GM23338 (cell line): ENCODE measurements around the gene C2CD3. TPM values are rescaled to one million over a fixed set of nuclear protein-coding genes. Genes with fewer than 3 reads are reported as not detected.

Experiments used
- ATAC-seq: fragments of 200-7000 bp; cut with Tn5 transposase; 3 replicates; pipeline ENCODE4 v1.9.1; 2020
- DNase-seq: peaks from one replicate; pipeline ENCODE4 v3.0.0-alpha.2; 2015; ENCODE audit warnings: low spot score
- H2AFZ ChIP-seq: fragments of 200-600 bp; sonication (generic); 2 replicates; pipeline ENCODE4 v1.8.0; 2016; ENCODE audit warnings: antibody characterized with exemption, mild to moderate bottlenecking, moderate library complexity
- H3F3A ChIP-seq: fragments of 200-600 bp; sonication (generic); replicated peaks from 2 replicates; pipeline ENCODE4 v1.8.0; 2017; ENCODE audit warnings: antibody characterized with exemption, mixed run types, low read depth
- H3K27ac ChIP-seq: fragments of 200-600 bp; sonication (generic); 2 replicates; pipeline ENCODE4 v1.6.1; 2016; ENCODE audit warnings: low read depth
- H3K27me3 ChIP-seq: fragments of 200-600 bp; sonication (generic); 2 replicates; pipeline ENCODE4 v1.8.0; 2016; ENCODE audit warnings: mild to moderate bottlenecking, mixed run types, moderate library complexity; ENCODE audit not compliant: insufficient read depth
- H3K36me3 ChIP-seq: fragments of 200-600 bp; sonication (generic); 2 replicates; pipeline ENCODE4 v1.8.0; 2016; ENCODE audit warnings: mild to moderate bottlenecking; ENCODE audit not compliant: insufficient read depth
- H3K4me1 ChIP-seq: fragments of 200-600 bp; sonication (generic); 2 replicates; pipeline ENCODE4 v1.8.0; 2016; ENCODE audit warnings: mild to moderate bottlenecking, moderate library complexity; ENCODE audit not compliant: insufficient read depth
- H3K4me2 ChIP-seq: fragments of 200-600 bp; sonication (generic); 2 replicates; pipeline ENCODE4 v1.7.1; 2017; ENCODE audit warnings: mixed run types
- H3K4me3 ChIP-seq: fragments of 200-600 bp; sonication (generic); 2 replicates; pipeline ENCODE4 v1.6.1; 2016; ENCODE audit warnings: mixed run types
- H3K79me2 ChIP-seq: fragments of 200-600 bp; sonication (generic); replicated peaks from 2 replicates; pipeline ENCODE4 v1.8.0; 2017; ENCODE audit warnings: mild to moderate bottlenecking; ENCODE audit not compliant: insufficient read depth
- H3K9me2 ChIP-seq: fragments of 200-600 bp; sonication (generic); 2 replicates; pipeline ENCODE4 v1.8.0; 2017; ENCODE audit not compliant: insufficient read depth
- H4K20me1 ChIP-seq: fragments of 200-600 bp; sonication (generic); replicated peaks from 2 replicates; pipeline ENCODE4 v1.8.0; 2017; ENCODE audit warnings: mild to moderate bottlenecking; ENCODE audit not compliant: insufficient read depth
- H3K27ac Mint-ChIP-seq: 2 replicates; pipeline ENCODE4 v1.8.0; 2020; ENCODE audit warnings: inconsistent platforms, mild to moderate bottlenecking, moderate library complexity, mixed read lengths
- H3K27me3 Mint-ChIP-seq: 3 replicates; pipeline ENCODE4 v1.8.0; 2022; ENCODE audit warnings: low read depth, mild to moderate bottlenecking, moderate library complexity, mixed read lengths, inconsistent platforms; ENCODE audit not compliant: insufficient read depth, poor library complexity
- H3K36me3 Mint-ChIP-seq: 3 replicates; pipeline ENCODE4 v1.8.0; 2021; ENCODE audit warnings: low read depth, mild to moderate bottlenecking, inconsistent platforms, moderate library complexity, mixed read lengths
- H3K4me1 Mint-ChIP-seq: 3 replicates; pipeline ENCODE4 v1.8.0; 2020; ENCODE audit warnings: mild to moderate bottlenecking, inconsistent platforms, mixed read lengths
- H3K4me3 Mint-ChIP-seq: 3 replicates; pipeline ENCODE4 v1.8.0; 2021; ENCODE audit warnings: moderate library complexity, mild to moderate bottlenecking, inconsistent platforms, mixed read lengths
- H3K9me3 Mint-ChIP-seq: 3 replicates; pipeline ENCODE4 v1.8.0; 2020; ENCODE audit warnings: moderate library complexity, mild to moderate bottlenecking, inconsistent platforms, mixed read lengths
- ETS1 ChIP-seq: IDR thresholded peaks from 2 replicates; pipeline ENCODE4 v1.6.1; 2016; ENCODE audit warnings: antibody characterized with exemption
- EZH2 ChIP-seq: fragments of 200-600 bp; sonication (generic); IDR thresholded peaks from one replicate; pipeline ENCODE4 v1.8.0; 2017; ENCODE audit warnings: antibody characterized with exemption, mild to moderate bottlenecking, low read depth; ENCODE audit not compliant: unreplicated experiment
- JUNB ChIP-seq: IDR thresholded peaks from one replicate; pipeline ENCODE4 v1.6.1; 2016; ENCODE audit warnings: antibody characterized with exemption; ENCODE audit not compliant: unreplicated experiment
- NANOG ChIP-seq: IDR thresholded peaks from 2 replicates; pipeline ENCODE4 v1.6.1; 2016; ENCODE audit warnings: antibody characterized with exemption, borderline replicate concordance
- POLR2AphosphoS5 ChIP-seq: IDR thresholded peaks from 2 replicates; pipeline ENCODE4 v1.6.1; 2016; ENCODE audit warnings: antibody characterized with exemption, low read depth
- STAT1 ChIP-seq: IDR thresholded peaks from one replicate; pipeline ENCODE4 v1.6.1; 2016; ENCODE audit warnings: antibody characterized with exemption; ENCODE audit not compliant: unreplicated experiment
- ZNF114 ChIP-seq: fragments of 250-450 bp; sonication (Bioruptor Pico); IDR thresholded peaks from 2 replicates; pipeline ENCODE4 v1.5.0; 2020; ENCODE audit warnings: mild to moderate bottlenecking, moderate library complexity
- ZNF331 ChIP-seq: fragments of 250-450 bp; sonication (Bioruptor Pico); IDR thresholded peaks from 2 replicates; pipeline ENCODE4 v1.5.0; 2020; ENCODE audit warnings: low read depth, mild to moderate bottlenecking, moderate library complexity
- ZNF462 ChIP-seq: fragments of 250-450 bp; sonication (Bioruptor Pico); IDR thresholded peaks from 2 replicates; pipeline ENCODE4 v1.5.0; 2020; ENCODE audit warnings: mild to moderate bottlenecking, moderate library complexity
- polyA plus RNA-seq: library from polyadenylated mRNA; unstranded; fragments of >200 nt; fragmentation: Nextera tagmentation; extraction: Ambion mirVana; gene quantifications from 2 replicates; pipeline ENCODE4 v1.2.1, GENCODE V29; 2016
- total RNA-seq: library from RNA; depleted of rRNA; stranded (reverse); fragments of >200 nt; shearing (Covaris generic); gene quantifications from 2 replicates; pipeline ENCODE4 v1.2.3, GENCODE V29; 2014
- TF ChIP-seq, protein P1 (sequence below), 2 experiments: fragments of 200-600 bp in 1 of 2; sonication (generic) in 1 of 2; conservative IDR thresholded peaks; 2 replicates each; pipeline versions ENCODE4 v1.5.1 to v1.6.1; 2016 to 2017; ENCODE audit warnings: antibody characterized with exemption in 2 of 2, low read depth in 2 of 2, mild to moderate bottlenecking in 2 of 2, moderate library complexity in 1 of 2

Gene C2CD3
- total and polyA plus RNA-seq, 2 experiments from 2014 or later, result 15.5 to 29.5 TPM

DNA sequence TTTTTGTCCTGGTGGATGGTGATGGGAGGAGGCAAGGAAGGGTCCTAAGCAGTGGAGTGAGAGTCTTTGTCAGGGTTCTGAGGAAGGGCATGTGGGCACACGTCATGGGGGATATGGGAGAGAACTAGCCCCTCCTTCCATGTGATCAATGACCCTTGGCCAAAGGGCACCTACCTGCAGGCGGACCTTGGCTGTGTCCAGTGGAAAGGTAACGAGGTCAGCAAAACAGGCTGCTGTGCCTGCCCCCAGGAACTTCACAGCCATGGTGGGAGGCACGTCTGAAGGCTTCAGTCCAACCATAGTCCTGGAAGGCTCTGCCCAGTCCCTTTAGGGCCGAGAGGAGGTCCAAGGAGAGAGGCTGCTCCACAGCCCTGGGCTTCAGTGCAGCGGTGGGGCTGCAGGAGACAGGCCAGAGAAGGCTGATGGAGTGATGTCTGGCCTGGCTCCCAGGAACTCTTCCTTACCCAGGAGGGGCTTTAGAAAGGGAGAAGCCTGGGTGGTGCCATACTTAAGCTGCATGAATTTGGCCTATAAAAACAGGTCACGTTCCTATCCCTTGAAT is 164.0 kb downstream of the C2CD3 start:
- no peak overlapping the region for H3K27ac Mint-ChIP-seq
- DNase-seq (no peak), ATAC-seq (no peak)
- no peaks in the 10 kb centered on the region for H3K79me2 ChIP-seq
- H4K20me1 ChIP-seq, result no peaks in the 10 kb centered on the region
- TF ChIP-seq NANOG (no peak), ZNF114 (CRISPR knock-in tag) (no peak), EZH2 (no peak), STAT1 (no peak), ETS1 (no peak), ZNF462 (CRISPR knock-in tag) (no peak), ZNF331 (CRISPR knock-in tag) (no peak), JUNB (no peak), POLR2AphosphoS5 (no peak)
- TF ChIP-seq, protein P1, sequence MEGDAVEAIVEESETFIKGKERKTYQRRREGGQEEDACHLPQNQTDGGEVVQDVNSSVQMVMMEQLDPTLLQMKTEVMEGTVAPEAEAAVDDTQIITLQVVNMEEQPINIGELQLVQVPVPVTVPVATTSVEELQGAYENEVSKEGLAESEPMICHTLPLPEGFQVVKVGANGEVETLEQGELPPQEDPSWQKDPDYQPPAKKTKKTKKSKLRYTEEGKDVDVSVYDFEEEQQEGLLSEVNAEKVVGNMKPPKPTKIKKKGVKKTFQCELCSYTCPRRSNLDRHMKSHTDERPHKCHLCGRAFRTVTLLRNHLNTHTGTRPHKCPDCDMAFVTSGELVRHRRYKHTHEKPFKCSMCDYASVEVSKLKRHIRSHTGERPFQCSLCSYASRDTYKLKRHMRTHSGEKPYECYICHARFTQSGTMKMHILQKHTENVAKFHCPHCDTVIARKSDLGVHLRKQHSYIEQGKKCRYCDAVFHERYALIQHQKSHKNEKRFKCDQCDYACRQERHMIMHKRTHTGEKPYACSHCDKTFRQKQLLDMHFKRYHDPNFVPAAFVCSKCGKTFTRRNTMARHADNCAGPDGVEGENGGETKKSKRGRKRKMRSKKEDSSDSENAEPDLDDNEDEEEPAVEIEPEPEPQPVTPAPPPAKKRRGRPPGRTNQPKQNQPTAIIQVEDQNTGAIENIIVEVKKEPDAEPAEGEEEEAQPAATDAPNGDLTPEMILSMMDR (conservative IDR thresholded peaks at IDR 0.05; ENCODE audit: low read depth in 2 of 2), result no peak
- H3K36me3 Mint-ChIP-seq, result no peaks in the 10 kb centered on the region; the same call in 2 of the 3 replicates
- H3K27ac ChIP-seq, result no peak overlapping the region
- H3K4me2 ChIP-seq, result no peak overlapping the region
- no peaks in the 10 kb centered on the region for H3K36me3 ChIP-seq
- no peaks in the 10 kb centered on the region for H3K27me3 ChIP-seq
- peaks cover 17% of the 10 kb centered on the region for H3K4me1 Mint-ChIP-seq
- H3K9me2 ChIP-seq, result no peaks in the 10 kb centered on the region
- peaks cover 11% of the 10 kb centered on the region for H3K27me3 Mint-ChIP-seq
- H2AFZ ChIP-seq, result no peak overlapping the region
- H3K4me3 ChIP-seq, result no peak overlapping the region
- H3K4me3 Mint-ChIP-seq, result no peak overlapping the region
- H3K4me1 ChIP-seq, result 0 out of 2 replicates have a peak, but pooled peaks cover 5% of the 10 kb centered on the region
- no peaks in the 10 kb centered on the region for H3F3A ChIP-seq
- H3K9me3 Mint-ChIP-seq, result no peaks in the 10 kb centered on the region
